ENCODE results near the gene GPR6. TPM values are rescaled to one million over a fixed set of nuclear protein-coding genes. Genes with fewer than 3 reads are reported as not detected.

GPR6 gene
- total RNA-seq, 1 donor from 2014 or later = not detected

DNA sequence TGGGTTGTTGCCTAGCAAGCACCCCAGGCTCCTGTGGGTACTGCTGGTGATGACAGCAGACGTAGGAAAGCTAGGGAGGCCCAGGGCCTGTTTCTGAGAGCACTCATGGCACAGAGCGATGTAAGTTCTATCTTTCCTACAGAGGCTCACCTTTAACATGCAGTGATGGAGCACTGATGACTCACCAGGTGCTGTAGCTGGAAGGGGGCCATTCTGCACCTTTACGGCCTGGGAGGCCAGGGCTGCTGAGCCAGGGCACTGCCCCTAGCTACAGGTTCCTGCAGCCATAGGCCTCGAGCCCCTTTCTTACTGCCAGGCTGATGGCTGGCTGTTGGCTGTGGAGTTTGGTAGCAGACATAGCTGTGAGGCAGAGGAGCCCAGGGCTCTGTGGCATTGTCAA lies 31.1 kb upstream of the GPR6 start:
- intact Hi-C loops (cut with micrococcal nuclease) = no loop called here
- no peaks in the 10 kb centered on the region for H3K4me1 Mint-ChIP-seq
- POLR2A ChIA-PET = no interaction called here
- H3K4me3 Mint-ChIP-seq = no peak overlapping the region
- ATAC-seq (ENCODE audit: low read depth) = no peak
- CTCF ChIA-PET = no interaction called here
- H3K27me3 Mint-ChIP-seq = peaks cover 17% of the 10 kb centered on the region
- H3K36me3 Mint-ChIP-seq (ENCODE audit: low read depth) = no peaks in the 10 kb centered on the region
- no peak overlapping the region for H3K27ac Mint-ChIP-seq
- TF ChIP-seq, protein P1, sequence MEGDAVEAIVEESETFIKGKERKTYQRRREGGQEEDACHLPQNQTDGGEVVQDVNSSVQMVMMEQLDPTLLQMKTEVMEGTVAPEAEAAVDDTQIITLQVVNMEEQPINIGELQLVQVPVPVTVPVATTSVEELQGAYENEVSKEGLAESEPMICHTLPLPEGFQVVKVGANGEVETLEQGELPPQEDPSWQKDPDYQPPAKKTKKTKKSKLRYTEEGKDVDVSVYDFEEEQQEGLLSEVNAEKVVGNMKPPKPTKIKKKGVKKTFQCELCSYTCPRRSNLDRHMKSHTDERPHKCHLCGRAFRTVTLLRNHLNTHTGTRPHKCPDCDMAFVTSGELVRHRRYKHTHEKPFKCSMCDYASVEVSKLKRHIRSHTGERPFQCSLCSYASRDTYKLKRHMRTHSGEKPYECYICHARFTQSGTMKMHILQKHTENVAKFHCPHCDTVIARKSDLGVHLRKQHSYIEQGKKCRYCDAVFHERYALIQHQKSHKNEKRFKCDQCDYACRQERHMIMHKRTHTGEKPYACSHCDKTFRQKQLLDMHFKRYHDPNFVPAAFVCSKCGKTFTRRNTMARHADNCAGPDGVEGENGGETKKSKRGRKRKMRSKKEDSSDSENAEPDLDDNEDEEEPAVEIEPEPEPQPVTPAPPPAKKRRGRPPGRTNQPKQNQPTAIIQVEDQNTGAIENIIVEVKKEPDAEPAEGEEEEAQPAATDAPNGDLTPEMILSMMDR (IDR thresholded peaks at IDR 0.05) = no peak
- DNase-seq = no peak
- no peaks in the 10 kb centered on the region for H3K9me3 Mint-ChIP-seq

DNA sequence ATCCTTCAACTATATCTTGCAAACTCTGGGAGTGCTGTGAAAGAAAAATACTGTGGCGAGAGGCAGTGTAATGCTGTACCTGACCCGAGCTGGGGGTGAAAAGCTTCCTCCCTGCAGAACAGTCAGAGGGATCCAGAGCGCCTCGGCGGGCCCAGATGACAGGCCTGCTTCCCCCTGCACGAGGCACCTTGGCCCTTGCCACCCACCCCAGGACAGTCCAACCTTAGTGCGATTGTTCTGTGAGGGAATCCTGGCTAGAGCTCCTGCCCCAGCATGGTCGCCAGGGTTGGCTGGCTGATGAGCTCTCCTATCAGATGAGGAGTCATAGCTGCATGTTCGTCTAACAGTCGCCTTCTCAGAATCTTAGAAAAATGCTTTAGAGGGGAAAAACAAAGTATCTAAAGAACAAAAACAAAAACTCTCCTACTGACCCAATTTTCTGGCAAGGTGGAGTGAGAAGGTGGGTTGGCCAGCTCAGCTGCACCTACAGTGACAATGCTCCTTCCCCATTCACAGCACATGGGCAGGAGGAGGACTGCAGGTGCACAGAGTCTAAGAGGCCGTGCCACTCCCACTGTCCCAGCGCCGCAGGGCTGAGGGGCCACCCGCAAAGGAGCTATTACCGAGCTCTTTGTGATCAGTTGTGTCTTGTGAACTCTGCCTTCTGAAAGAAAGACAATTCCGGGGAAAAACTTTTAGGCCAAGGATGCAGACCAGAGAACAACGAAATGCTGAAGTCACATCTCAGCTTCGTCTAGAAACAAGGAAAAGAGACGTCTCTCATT lies 28.6 kb upstream of the GPR6 start:
- Mint-ChIP-seq H3K4me3 (no peak overlapping the region), H3K36me3 (ENCODE audit: low read depth) (no peaks in the 10 kb centered on the region), H3K27me3 (peaks cover 11% of the 10 kb centered on the region), H3K4me1 (no peaks in the 10 kb centered on the region), H3K9me3 (no peaks in the 10 kb centered on the region), H3K27ac (no peak overlapping the region)
- ChIA-PET CTCF (interaction anchor here (0.6 kb wide), 1 partner anchor 12 kb away, joined by 3 read pairs; no protein-coding TSS in a partner anchor), POLR2A (no interaction called here)
- intact Hi-C loops (cut with micrococcal nuclease) = no loop called here
- no peak for DNase-seq
- TF ChIP-seq, protein P1 (IDR thresholded peaks at IDR 0.05) = no peak
- ATAC-seq (ENCODE audit: low read depth) = no peak

GRCh38 chr6:109955491-109955890 lies 22.6 kb upstream of the GPR6 start:
- CTCF ChIA-PET = no interaction called here

DNA sequence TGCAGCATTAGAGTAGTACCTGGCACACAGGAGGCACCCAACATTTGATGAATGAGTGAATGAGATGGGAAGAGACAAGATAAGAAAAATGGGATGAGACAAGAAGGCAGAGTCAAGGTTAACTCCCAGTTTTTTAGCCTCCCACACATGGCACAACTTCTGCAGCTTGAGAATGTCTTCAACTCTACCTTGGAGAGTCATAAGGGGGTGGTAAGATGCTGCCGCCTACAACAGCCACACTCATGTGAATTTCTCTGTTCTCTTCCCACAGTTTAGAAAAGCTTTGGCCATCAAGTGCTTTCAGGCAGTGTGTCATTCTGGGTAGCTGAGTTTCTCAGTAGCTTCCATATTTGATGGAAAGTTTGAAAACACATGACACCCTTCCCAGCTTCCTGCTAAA lies 19.5 kb upstream of the GPR6 start:
- DNase-seq (no peak), ATAC-seq (ENCODE audit: low read depth) (no peak)
- ChIA-PET POLR2A (no interaction called here), CTCF (no interaction called here)
- Mint-ChIP-seq H3K36me3 (ENCODE audit: low read depth) (no peaks in the 10 kb centered on the region), H3K9me3 (peaks cover 4% of the 10 kb centered on the region), H3K4me1 (no peaks in the 10 kb centered on the region), H3K27me3 (peaks cover 5% of the 10 kb centered on the region), H3K4me3 (no peak overlapping the region), H3K27ac (no peak overlapping the region)
- intact Hi-C loops (cut with micrococcal nuclease) = no loop called here
- TF ChIP-seq, protein P1 (IDR thresholded peaks at IDR 0.05) = no peak

More at GRCh38 chr6:109955491-109955890, 22.6 kb upstream of the GPR6 start:
- POLR2A ChIA-PET = no interaction called here
- Mint-ChIP-seq H3K4me3 (no peak overlapping the region), H3K4me1 (no peaks in the 10 kb centered on the region), H3K27me3 (peaks cover 7% of the 10 kb centered on the region), H3K9me3 (peaks cover 2% of the 10 kb centered on the region), H3K36me3 (ENCODE audit: low read depth) (no peaks in the 10 kb centered on the region), H3K27ac (no peak overlapping the region)
- ATAC-seq (ENCODE audit: low read depth) = no peak
- TF ChIP-seq, protein P1 (IDR thresholded peaks at IDR 0.05) = no peak
- intact Hi-C loops (cut with micrococcal nuclease) = no loop called here
- no peak for DNase-seq

GRCh38 chr6:109961611-109962041 lies 16.5 kb upstream of the GPR6 start:
- CTCF ChIA-PET = interaction anchor here (0.7 to 1.0 kb wide), 2 partner anchors 12 to 78 kb away, joined by 3 to 4 read pairs; no protein-coding TSS in a partner anchor
- peaks cover 3% of the 10 kb centered on the region for H3K9me3 Mint-ChIP-seq
- H3K27me3 Mint-ChIP-seq = peaks cover 5% of the 10 kb centered on the region
- TF ChIP-seq, protein P1 (IDR thresholded peaks at IDR 0.05) = no peak
- H3K27ac Mint-ChIP-seq = no peak overlapping the region
- no peak for ATAC-seq (ENCODE audit: low read depth)
- POLR2A ChIA-PET = no interaction called here
- no peak overlapping the region for H3K4me3 Mint-ChIP-seq
- H3K4me1 Mint-ChIP-seq = no peaks in the 10 kb centered on the region
- intact Hi-C loops (cut with micrococcal nuclease) = no loop called here
- H3K36me3 Mint-ChIP-seq (ENCODE audit: low read depth) = no peaks in the 10 kb centered on the region
- DNase-seq = no peak

Data from activated B cell treated with CpG ODN at 0.5 μM for 24 hours (primary cell).